ENCODE results near the gene FBXW7.
A peak's percentile ranks its signal among the peaks of the same experiment; 100 is the strongest.

The FBXW7 gene

GRCh38 chr4:152392079-152392478 is 143.8 kb downstream of the FBXW7 start:
- DNase-seq (ENCODE audit: low read depth): peak; percentile 23
- no peak overlapping the region for H3K4me3 ChIP-seq (ENCODE audit: low read length)
- TF ChIP-seq CTCF (IDR thresholded peaks at IDR 0.05; ENCODE audit: insufficient read depth, low read depth, low read length, missing control alignments): no peak

GRCh38 chr4:152390216-152390615 is 145.7 kb downstream of the FBXW7 start:
- no peak for DNase-seq (ENCODE audit: low read depth)
- no peak overlapping the region for H3K4me3 ChIP-seq (ENCODE audit: low read length)
- no peak for TF ChIP-seq CTCF (IDR thresholded peaks at IDR 0.05; ENCODE audit: insufficient read depth, low read depth, low read length, missing control alignments)

GRCh38 chr4:152389359-152389758 is 146.5 kb downstream of the FBXW7 start:
- DNase-seq (ENCODE audit: low read depth): no peak
- no peak for TF ChIP-seq CTCF (IDR thresholded peaks at IDR 0.05; ENCODE audit: insufficient read depth, low read depth, low read length, missing control alignments)
- H3K4me3 ChIP-seq (ENCODE audit: low read length): no peak overlapping the region

GRCh38 chr4:152385551-152385950 is 150.3 kb downstream of the FBXW7 start:
- peak; percentile 66 for TF ChIP-seq CTCF (IDR thresholded peaks at IDR 0.05; ENCODE audit: insufficient read depth, low read depth, low read length, missing control alignments)
- no peak overlapping the region for H3K4me3 ChIP-seq (ENCODE audit: low read length)
- peak; percentile 22 for DNase-seq (ENCODE audit: low read depth)

GRCh38 chr4:152382057-152382785 is 153.7 kb downstream of the FBXW7 start:
- no peak for TF ChIP-seq CTCF (IDR thresholded peaks at IDR 0.05; ENCODE audit: insufficient read depth, low read depth, low read length, missing control alignments)
- H3K4me3 ChIP-seq (ENCODE audit: low read length): no peak overlapping the region
- DNase-seq (ENCODE audit: low read depth): no peak

GRCh38 chr4:152380919-152381318 is 155.0 kb downstream of the FBXW7 start:
- no peak for TF ChIP-seq CTCF (IDR thresholded peaks at IDR 0.05; ENCODE audit: insufficient read depth, low read depth, low read length, missing control alignments)
- H3K4me3 ChIP-seq (ENCODE audit: low read length): no peak overlapping the region
- DNase-seq (ENCODE audit: low read depth): no peak

GRCh38 chr4:152380185-152380584 is 155.7 kb downstream of the FBXW7 start:
- H3K4me3 ChIP-seq (ENCODE audit: low read length): no peak overlapping the region
- no peak for DNase-seq (ENCODE audit: low read depth)

More at GRCh38 chr4:152380185-152380584, 155.7 kb downstream of the FBXW7 start:
- no peak for TF ChIP-seq CTCF (IDR thresholded peaks at IDR 0.05; ENCODE audit: insufficient read depth, low read depth, low read length, missing control alignments)

Data from epithelial cell of esophagus (primary cell).